ENCODE results near the gene OPA3. TPM values are rescaled to one million over a fixed set of nuclear protein-coding genes. Genes with fewer than 3 reads are reported as not detected.
A peak's percentile ranks its signal among the peaks of the same experiment; 100 is the strongest.
"Not testable (repeated sequence)": the region's sequence is repeated elsewhere in the genome, so short reads cannot be mapped to it uniquely, and the experiment has no call there.

Gene OPA3
- total RNA-seq, 1 experiment from 2014 or later = 16.8 TPM

GRCh38 chr19:45621389-45621788 is 36.8 kb upstream of the OPA3 start:
- H3K27me3 Mint-ChIP-seq (ENCODE audit: insufficient read depth, unreplicated experiment) = no peaks in the 10 kb centered on the region
- BruUV-seq (replicated peaks) = no TSS peak
- POLR2A ChIA-PET = no interaction called here
- intact Hi-C loops (cut with micrococcal nuclease) = no loop called here
- TF ChIP-seq CTCF (IDR thresholded peaks at IDR 0.05; ENCODE audit: unreplicated experiment) = no peak
- H3K4me3 Mint-ChIP-seq (ENCODE audit: unreplicated experiment) = no peak overlapping the region
- H3K9me3 Mint-ChIP-seq (ENCODE audit: unreplicated experiment) = peaks cover 8% of the 10 kb centered on the region
- CTCF ChIA-PET = no interaction called here
- no peak overlapping the region for H3K27ac Mint-ChIP-seq (ENCODE audit: low read depth, unreplicated experiment)
- no peaks in the 10 kb centered on the region for H3K4me1 Mint-ChIP-seq (ENCODE audit: insufficient read depth, unreplicated experiment)
- H3K36me3 Mint-ChIP-seq (ENCODE audit: insufficient read depth, unreplicated experiment) = peaks cover 99% of the 10 kb centered on the region
- DNase-seq (ENCODE audit: unreplicated experiment) = no peak

- H3K27ac Mint-ChIP-seq (ENCODE audit: low read depth, unreplicated experiment) = no peak overlapping the region
- H3K4me1 Mint-ChIP-seq (ENCODE audit: insufficient read depth, unreplicated experiment) = peaks cover 19% of the 10 kb centered on the region
- CTCF ChIA-PET = interaction anchor here (0.5 to 7.3 kb wide), 5 partner anchors 10 to 130 kb away, joined by 3 to 63 read pairs (median 4); partner anchors contain the start of gene EML2
- H3K4me3 Mint-ChIP-seq (ENCODE audit: unreplicated experiment) = no peak overlapping the region
- peaks cover 94% of the 10 kb centered on the region for H3K36me3 Mint-ChIP-seq (ENCODE audit: insufficient read depth, unreplicated experiment)
- no peak for TF ChIP-seq CTCF (IDR thresholded peaks at IDR 0.05; ENCODE audit: unreplicated experiment)
- intact Hi-C loops (cut with micrococcal nuclease) = no loop called here
- H3K9me3 Mint-ChIP-seq (ENCODE audit: unreplicated experiment) = no peaks in the 10 kb centered on the region
- POLR2A ChIA-PET = interaction anchor here (1.6 to 8.7 kb wide), 3 partner anchors 15 to 25 kb away, joined by 6 to 88 read pairs (median 11); no protein-coding TSS in a partner anchor
- no TSS peak for BruUV-seq (replicated peaks)
- H3K27me3 Mint-ChIP-seq (ENCODE audit: insufficient read depth, unreplicated experiment) = no peaks in the 10 kb centered on the region
- DNase-seq (ENCODE audit: unreplicated experiment) = no peak
These were observed 32.1 kb upstream of the OPA3 start for GRCh38 chr19:45616704-45617017.

GRCh38 chr19:45615795-45616703 is 31.4 kb upstream of the OPA3 start:
- Mint-ChIP-seq H3K9me3 (ENCODE audit: unreplicated experiment) (no peaks in the 10 kb centered on the region), H3K36me3 (ENCODE audit: insufficient read depth, unreplicated experiment) (peaks cover 94% of the 10 kb centered on the region), H3K4me3 (ENCODE audit: unreplicated experiment) (no peak overlapping the region), H3K4me1 (ENCODE audit: insufficient read depth, unreplicated experiment) (peaks cover 19% of the 10 kb centered on the region), H3K27ac (ENCODE audit: low read depth, unreplicated experiment) (peak overlapping the region; percentile 95), H3K27me3 (ENCODE audit: insufficient read depth, unreplicated experiment) (no peaks in the 10 kb centered on the region)
- no TSS peak for BruUV-seq (replicated peaks)
- ChIA-PET POLR2A (interaction anchor here (1.2 to 8.7 kb wide), 4 partner anchors 15 to 120 kb away, joined by 3 to 88 read pairs (median 8); no protein-coding TSS in a partner anchor), CTCF (interaction anchor here (0.5 to 7.3 kb wide), 6 partner anchors 10 to 608 kb away, joined by 3 to 63 read pairs (median 4); partner anchors contain the start of gene EML2)
- peak; percentile 97 for DNase-seq (ENCODE audit: unreplicated experiment)
- intact Hi-C loops (cut with micrococcal nuclease) = loop anchor here (2.0 kb wide), 1 partner anchor 25 kb away; no protein-coding TSS in a partner anchor
- no peak for TF ChIP-seq CTCF (IDR thresholded peaks at IDR 0.05; ENCODE audit: unreplicated experiment)

- H3K27me3 Mint-ChIP-seq (ENCODE audit: insufficient read depth, unreplicated experiment); H3K4me3 Mint-ChIP-seq (ENCODE audit: unreplicated experiment); H3K9me3 Mint-ChIP-seq (ENCODE audit: unreplicated experiment); DNase-seq (ENCODE audit: unreplicated experiment); BruUV-seq (replicated peaks): not testable (repeated sequence)
- intact Hi-C loops (cut with micrococcal nuclease) = loop anchor here (2.0 kb wide), 1 partner anchor 26 kb away; no protein-coding TSS in a partner anchor
- peak overlapping the region; percentile 84 for H3K27ac Mint-ChIP-seq (ENCODE audit: low read depth, unreplicated experiment)
- CTCF ChIA-PET = interaction anchor here (0.6 to 7.3 kb wide), 3 partner anchors 17 to 609 kb away, joined by 3 to 63 read pairs (median 8); partner anchors contain the start of gene EML2
- POLR2A ChIA-PET = interaction anchor here (1.1 to 8.7 kb wide), 7 partner anchors 16 to 159 kb away, joined by 3 to 88 read pairs (median 7); partner anchors contain the start of genes EML2 and OPA3
- peaks cover 19% of the 10 kb centered on the region for H3K4me1 Mint-ChIP-seq (ENCODE audit: insufficient read depth, unreplicated experiment)
- peaks cover 94% of the 10 kb centered on the region for H3K36me3 Mint-ChIP-seq (ENCODE audit: insufficient read depth, unreplicated experiment)
These were observed 30.5 kb upstream of the OPA3 start for GRCh38 chr19:45615056-45615455.
